Measurements from ENCODE around the gene NRG3.

GRCh38 chr10:82245906-82246560 lies 371.0 kb downstream of the NRG3 start:
- no peak for TF ChIP-seq CTCF (IDR thresholded peaks at IDR 0.05)
- TF ChIP-seq POLR2A (IDR thresholded peaks at IDR 0.05), result no peak
